Liver (tissue), 3 donors: ENCODE results near the gene FGF21.

Experiments used
- EGR1 ChIP-seq, 2 donors: IDR thresholded peaks; 2 replicates each; pipeline ENCODE4 v1.6.1; 2016 to 2018; ENCODE audit warnings: antibody characterized with exemption in 2 of 2, low read depth in 2 of 2
- FOXA1 ChIP-seq: IDR thresholded peaks from 2 replicates; pipeline ENCODE4 v1.6.1; 2016; ENCODE audit warnings: antibody characterized with exemption
- GABPA ChIP-seq, 2 donors: IDR thresholded peaks in 1 of 2; conservative IDR thresholded peaks in 1 of 2; 2 replicates each; pipeline ENCODE4 v1.6.1; 2016; ENCODE audit warnings: antibody characterized with exemption in 2 of 2, mild to moderate bottlenecking in 1 of 2, moderate library complexity in 1 of 2
- HNF4A ChIP-seq, 2 donors: conservative IDR thresholded peaks; 2 replicates each; pipeline ENCODE4 v1.6.1; 2016; ENCODE audit warnings: antibody characterized with exemption in 2 of 2, mild to moderate bottlenecking in 2 of 2
- JUND ChIP-seq, 2 donors: IDR thresholded peaks; 2 replicates each; pipeline ENCODE4 v1.6.1; 2016; ENCODE audit warnings: antibody characterized with exemption in 2 of 2
- RAD21 ChIP-seq, 2 donors: IDR thresholded peaks; 2 replicates each; pipeline ENCODE4 v1.6.1; 2016; ENCODE audit warnings: antibody characterized with exemption in 2 of 2, mild to moderate bottlenecking in 2 of 2
- RXRA ChIP-seq, 2 donors: IDR thresholded peaks; 2 replicates each; pipeline ENCODE4 v1.6.1; 2017 to 2018; ENCODE audit warnings: antibody characterized with exemption in 2 of 2, mild to moderate bottlenecking in 1 of 2
- SP1 ChIP-seq: IDR thresholded peaks from 2 replicates; pipeline ENCODE4 v1.6.1; 2018; ENCODE audit warnings: antibody characterized with exemption, mild to moderate bottlenecking
- TAF1 ChIP-seq: conservative IDR thresholded peaks from 2 replicates; pipeline ENCODE4 v1.6.1; 2016; ENCODE audit warnings: antibody characterized with exemption, mild to moderate bottlenecking
- ZBTB33 ChIP-seq: IDR thresholded peaks from 2 replicates; pipeline ENCODE4 v1.6.1; 2016; ENCODE audit warnings: antibody characterized with exemption
- TF ChIP-seq, protein P1 (sequence below): fragments of 150-350 bp; IDR thresholded peaks from 2 replicates; pipeline ENCODE4 v1.5.1; 2017; ENCODE audit warnings: improper control_type of control experiment, low read depth, low read length; ENCODE audit not compliant: missing input control
- TF ChIP-seq, protein P2 (sequence below): IDR thresholded peaks from 2 replicates; pipeline ENCODE4 v1.6.1; 2016; ENCODE audit warnings: antibody characterized with exemption
- TF ChIP-seq, protein P3 (sequence below): IDR thresholded peaks from 2 replicates; pipeline ENCODE4 v1.6.1; 2016; ENCODE audit warnings: antibody characterized with exemption
- TF ChIP-seq, protein P4 (sequence below): IDR thresholded peaks from 2 replicates; pipeline ENCODE4 v1.6.1; 2016; ENCODE audit warnings: antibody characterized with exemption, mild to moderate bottlenecking
- donor health status: healthy.
- donor health status: healthy.

- TF ChIP-seq, protein P1, sequence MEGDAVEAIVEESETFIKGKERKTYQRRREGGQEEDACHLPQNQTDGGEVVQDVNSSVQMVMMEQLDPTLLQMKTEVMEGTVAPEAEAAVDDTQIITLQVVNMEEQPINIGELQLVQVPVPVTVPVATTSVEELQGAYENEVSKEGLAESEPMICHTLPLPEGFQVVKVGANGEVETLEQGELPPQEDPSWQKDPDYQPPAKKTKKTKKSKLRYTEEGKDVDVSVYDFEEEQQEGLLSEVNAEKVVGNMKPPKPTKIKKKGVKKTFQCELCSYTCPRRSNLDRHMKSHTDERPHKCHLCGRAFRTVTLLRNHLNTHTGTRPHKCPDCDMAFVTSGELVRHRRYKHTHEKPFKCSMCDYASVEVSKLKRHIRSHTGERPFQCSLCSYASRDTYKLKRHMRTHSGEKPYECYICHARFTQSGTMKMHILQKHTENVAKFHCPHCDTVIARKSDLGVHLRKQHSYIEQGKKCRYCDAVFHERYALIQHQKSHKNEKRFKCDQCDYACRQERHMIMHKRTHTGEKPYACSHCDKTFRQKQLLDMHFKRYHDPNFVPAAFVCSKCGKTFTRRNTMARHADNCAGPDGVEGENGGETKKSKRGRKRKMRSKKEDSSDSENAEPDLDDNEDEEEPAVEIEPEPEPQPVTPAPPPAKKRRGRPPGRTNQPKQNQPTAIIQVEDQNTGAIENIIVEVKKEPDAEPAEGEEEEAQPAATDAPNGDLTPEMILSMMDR = no peak
- TF ChIP-seq RXRA (IDR thresholded peaks at IDR 0.05) = no peak
- no peak for TF ChIP-seq RAD21 (IDR thresholded peaks at IDR 0.05)
- TF ChIP-seq FOXA1 = no peak
- TF ChIP-seq, protein P2, sequence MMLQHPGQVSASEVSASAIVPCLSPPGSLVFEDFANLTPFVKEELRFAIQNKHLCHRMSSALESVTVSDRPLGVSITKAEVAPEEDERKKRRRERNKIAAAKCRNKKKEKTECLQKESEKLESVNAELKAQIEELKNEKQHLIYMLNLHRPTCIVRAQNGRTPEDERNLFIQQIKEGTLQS = no peak
- no peak for TF ChIP-seq JUND (IDR thresholded peaks at IDR 0.05)
- TF ChIP-seq, protein P3, sequence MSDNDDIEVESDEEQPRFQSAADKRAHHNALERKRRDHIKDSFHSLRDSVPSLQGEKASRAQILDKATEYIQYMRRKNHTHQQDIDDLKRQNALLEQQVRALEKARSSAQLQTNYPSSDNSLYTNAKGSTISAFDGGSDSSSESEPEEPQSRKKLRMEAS = no peak
- TF ChIP-seq, protein P4, sequence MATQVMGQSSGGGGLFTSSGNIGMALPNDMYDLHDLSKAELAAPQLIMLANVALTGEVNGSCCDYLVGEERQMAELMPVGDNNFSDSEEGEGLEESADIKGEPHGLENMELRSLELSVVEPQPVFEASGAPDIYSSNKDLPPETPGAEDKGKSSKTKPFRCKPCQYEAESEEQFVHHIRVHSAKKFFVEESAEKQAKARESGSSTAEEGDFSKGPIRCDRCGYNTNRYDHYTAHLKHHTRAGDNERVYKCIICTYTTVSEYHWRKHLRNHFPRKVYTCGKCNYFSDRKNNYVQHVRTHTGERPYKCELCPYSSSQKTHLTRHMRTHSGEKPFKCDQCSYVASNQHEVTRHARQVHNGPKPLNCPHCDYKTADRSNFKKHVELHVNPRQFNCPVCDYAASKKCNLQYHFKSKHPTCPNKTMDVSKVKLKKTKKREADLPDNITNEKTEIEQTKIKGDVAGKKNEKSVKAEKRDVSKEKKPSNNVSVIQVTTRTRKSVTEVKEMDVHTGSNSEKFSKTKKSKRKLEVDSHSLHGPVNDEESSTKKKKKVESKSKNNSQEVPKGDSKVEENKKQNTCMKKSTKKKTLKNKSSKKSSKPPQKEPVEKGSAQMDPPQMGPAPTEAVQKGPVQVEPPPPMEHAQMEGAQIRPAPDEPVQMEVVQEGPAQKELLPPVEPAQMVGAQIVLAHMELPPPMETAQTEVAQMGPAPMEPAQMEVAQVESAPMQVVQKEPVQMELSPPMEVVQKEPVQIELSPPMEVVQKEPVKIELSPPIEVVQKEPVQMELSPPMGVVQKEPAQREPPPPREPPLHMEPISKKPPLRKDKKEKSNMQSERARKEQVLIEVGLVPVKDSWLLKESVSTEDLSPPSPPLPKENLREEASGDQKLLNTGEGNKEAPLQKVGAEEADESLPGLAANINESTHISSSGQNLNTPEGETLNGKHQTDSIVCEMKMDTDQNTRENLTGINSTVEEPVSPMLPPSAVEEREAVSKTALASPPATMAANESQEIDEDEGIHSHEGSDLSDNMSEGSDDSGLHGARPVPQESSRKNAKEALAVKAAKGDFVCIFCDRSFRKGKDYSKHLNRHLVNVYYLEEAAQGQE = no peak
- no peak for TF ChIP-seq TAF1
- TF ChIP-seq GABPA (IDR thresholded peaks at IDR 0.05 in 1 of 2, conservative IDR thresholded peaks at IDR 0.05 in 1 of 2) = no peak
- TF ChIP-seq HNF4A (conservative IDR thresholded peaks at IDR 0.05) = no peak
- no peak for TF ChIP-seq SP1
- no peak for TF ChIP-seq EGR1 (IDR thresholded peaks at IDR 0.05; ENCODE audit: low read depth in 2 of 2)
- TF ChIP-seq ZBTB33 = no peak
These were observed 15.6 kb downstream of the FGF21 start for GRCh38 chr19:48770734-48771472.
